HUDEP-2 (cell line): Measurements from ENCODE around the gene HDAC2.
A peak's percentile ranks its signal among the peaks of the same experiment; 100 is the strongest.
"Not testable (repeated sequence)": the region's sequence is repeated elsewhere in the genome, so short reads cannot be mapped to it uniquely, and the experiment has no call there.

ENCODE experiments used
- DNase-seq, 76 experiments: peaks; one replicate each; lab custom pipeline; 2025; ENCODE audit not compliant: unreplicated experiment in 76 of 76; lab: John Stamatoyannopoulos, UW

The HDAC2 gene

DNA sequence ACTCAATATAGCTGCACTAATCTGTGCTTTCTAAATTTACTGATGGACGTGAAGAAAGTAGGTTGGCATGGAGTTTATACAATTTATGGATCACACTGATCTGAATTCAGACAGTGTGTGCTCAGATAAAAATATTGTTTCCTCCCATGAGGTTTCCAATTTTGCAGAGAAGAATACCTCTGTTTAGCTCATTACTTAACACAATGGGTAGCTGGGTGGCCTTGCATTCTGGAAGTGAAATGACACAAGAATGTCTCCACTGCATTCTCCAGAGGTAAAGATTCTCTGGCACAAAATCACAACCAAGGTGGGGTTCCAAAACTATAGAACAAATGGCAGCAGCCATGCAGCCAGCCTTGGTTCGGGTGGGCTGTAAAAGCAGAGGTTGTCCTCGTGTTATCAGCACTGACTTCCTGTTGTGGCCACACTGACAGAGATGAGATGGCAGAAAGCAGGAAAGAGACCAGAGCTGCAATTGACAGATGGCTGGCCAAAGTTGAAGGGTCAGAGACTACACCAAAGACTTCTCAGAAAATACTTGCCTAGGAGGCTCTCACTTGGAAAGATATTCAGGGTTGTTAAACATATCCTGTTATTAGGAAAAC, 50.2 kb downstream of the HDAC2 start:
- DNase-seq = peak in 14 of 76 experiments; percentile 2 to 41 (median 16)

DNA sequence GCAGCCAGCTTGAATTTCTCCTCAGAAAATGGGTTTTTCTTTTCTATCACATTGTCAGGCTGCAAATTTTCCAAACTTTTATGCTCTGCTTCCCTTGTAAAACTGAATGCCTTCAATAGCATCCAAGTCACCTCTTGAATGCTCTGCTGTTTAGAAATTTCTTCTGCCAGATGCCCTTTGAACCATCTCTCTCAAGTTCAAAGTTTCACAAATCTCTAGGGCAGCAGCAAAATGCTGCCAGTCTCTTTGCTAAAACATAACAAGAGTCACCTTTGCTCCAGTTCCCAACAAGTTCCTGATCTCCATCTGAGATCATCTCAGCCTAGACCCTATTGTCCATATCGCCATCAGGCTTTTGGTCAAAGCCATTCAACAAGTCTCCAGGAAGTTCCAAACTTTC, 60.7 kb downstream of the HDAC2 start:
- DNase-seq = not testable (repeated sequence)

DNA sequence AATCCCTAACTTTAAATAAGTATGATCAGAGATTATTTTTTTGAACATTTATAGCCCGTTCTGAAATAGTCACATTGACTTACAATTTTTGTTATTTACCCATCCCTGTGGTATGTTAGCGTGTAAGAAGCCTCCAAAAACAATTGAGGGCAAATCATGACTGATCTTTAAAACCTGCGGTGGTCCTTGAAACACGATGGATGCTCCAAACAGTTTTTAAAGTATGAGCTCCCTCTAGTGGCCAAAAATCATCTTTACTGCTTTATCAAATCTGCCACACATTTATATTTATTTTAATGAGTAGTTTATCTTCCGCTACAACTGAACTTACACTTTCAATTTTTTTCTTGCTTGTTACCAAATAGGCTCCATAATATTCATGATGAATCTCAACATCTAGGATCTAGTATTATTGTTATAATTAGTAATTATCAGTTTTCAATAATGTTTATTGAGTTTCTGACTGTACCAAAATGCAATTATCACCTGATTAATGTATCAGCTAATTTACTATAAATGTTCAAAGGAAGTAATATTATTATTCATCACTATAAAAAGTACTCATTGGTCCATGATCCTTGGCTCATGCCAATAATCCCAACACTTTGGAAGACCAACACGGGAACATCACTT, 61.6 kb downstream of the HDAC2 start:
- DNase-seq = peak in 18 of 76 experiments; percentile 2 to 56 (median 37)

GRCh38 chr6:113908801-113909200, 62.1 kb downstream of the HDAC2 start:
- no peak for DNase-seq

GRCh38 chr6:113907102-113907815, 63.7 kb downstream of the HDAC2 start:
- no peak for DNase-seq

GRCh38 chr6:113903666-113904330, 67.2 kb downstream of the HDAC2 start:
- no peak for DNase-seq

DNA sequence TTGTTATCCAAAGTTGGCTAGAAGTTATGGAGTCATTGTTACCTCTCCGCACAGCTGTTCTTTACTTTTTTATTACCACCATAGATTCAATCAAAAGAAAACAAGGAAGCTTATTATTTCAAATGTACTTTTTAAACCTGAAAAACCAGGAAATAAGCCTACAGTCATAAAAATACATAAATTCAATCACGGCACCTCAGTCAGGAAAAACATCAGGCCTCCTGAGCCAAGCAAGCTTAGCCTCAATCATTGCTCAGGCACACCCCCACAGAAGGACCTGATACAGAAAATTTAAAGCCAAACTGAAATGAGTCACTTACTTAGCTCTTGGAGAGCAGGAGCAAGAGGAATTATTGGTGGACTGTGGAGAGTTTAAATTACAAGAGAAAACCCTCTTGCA, 69.5 kb downstream of the HDAC2 start:
- DNase-seq = no peak

GRCh38 chr6:113894712-113895674, 76.0 kb downstream of the HDAC2 start:
- no peak for DNase-seq

DNA sequence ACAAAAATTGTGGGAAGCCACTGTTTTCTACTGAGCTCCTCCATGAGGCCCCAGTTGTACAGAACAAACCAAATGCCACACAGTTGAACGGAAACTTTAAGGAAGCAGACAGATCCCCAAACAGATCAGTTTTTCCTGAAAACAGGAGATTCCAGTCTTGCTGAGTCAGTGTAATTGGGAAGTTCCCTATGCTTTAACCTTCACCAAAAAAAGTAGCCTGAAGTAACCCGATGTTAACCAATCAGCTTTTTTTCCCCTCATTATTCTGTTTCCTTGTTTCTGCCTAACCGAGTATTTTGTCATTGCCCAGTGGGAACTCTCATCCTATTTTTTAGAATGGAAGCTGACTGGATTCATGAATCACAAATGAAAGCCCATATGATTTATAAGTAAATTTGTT, 77.1 kb downstream of the HDAC2 start:
- DNase-seq = no peak

DNA sequence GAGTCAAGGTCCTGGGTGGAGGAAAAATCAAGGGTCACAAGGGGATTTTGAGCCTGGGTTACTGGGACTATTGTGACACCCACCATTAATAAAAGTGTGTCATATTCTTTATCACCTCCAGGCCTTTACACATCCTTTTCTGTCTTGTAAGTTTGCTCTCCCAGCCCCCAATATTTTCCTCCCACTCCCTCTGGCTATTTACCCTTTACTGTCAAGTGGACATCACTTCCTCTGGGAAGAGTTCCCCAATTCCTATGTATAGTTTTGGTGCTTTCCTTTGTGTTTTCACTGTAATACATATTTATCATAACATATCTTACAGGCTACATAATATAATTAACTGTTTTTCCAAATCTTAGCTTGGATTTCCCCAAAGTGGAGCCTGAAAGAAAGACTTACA, 77.5 kb downstream of the HDAC2 start:
- no peak for DNase-seq

- DNase-seq = no peak
Observed at GRCh38 chr6:113888956-113889630, 81.9 kb downstream of the HDAC2 start.

GRCh38 chr6:113888493-113888892, 82.5 kb downstream of the HDAC2 start:
- no peak for DNase-seq

- DNase-seq = no peak
Observed at GRCh38 chr6:113886512-113886911, 84.4 kb downstream of the HDAC2 start.

DNA sequence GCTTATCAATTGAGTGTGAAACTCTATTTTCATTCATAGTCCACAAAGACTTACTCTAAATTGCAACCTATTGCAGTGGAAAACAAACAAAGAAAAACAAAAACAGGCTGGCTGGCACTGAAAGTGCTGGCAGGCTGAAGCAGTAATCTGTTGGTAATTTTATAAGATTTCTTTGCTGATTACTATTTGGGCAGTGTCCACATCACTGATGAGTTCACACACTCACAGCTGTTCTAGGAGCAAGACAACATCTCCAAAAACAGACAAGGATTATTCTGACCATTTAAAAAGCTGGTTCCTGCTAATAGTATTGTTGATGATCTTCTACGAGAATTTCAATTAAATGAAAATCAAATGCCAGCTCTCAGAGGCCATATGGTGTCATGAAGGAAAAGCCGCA, 86.9 kb downstream of the HDAC2 start:
- DNase-seq = no peak
